Right ventricle myocardium superior (tissue), 1 donor: ENCODE data around the gene EIF4H. TPM values are rescaled to one million over a fixed set of nuclear protein-coding genes. Genes with fewer than 3 reads are reported as not detected.

Experiments used
- ATAC-seq: fragments of 200-7000 bp; cut with Tn5 transposase; one replicate; pipeline ENCODE4 v1.9.1; 2020; ENCODE audit warnings: mild to moderate bottlenecking; ENCODE audit not compliant: poor library complexity
- DNase-seq: peaks from one replicate; pipeline ENCODE4 v3.0.0-alpha.2; 2020
- intact Hi-C: fragments of 100-400 bp; cut with DNase I; formaldehyde crosslinking; loops from one replicate; pipeline ENCODE4 v1.11.2; 2022
- microRNA-seq: library from miRNA; unstranded; fragments of <30 nt; microRNA quantifications from one replicate; pipeline ENCODE4 v1.2.0, GENCODE V29; 2020
- total RNA-seq: library from RNA; stranded (reverse); fragmentation: NEBNext Ultra II Directional; extraction: Animal tissue kit (Norgen Biotek cat#: 25700); gene quantifications from one replicate; pipeline ENCODE4 v1.2.1, GENCODE V29; 2021
- donor health status: DM: no; HTN: yes; CAD: no; lungs with severe emphysema.

EIF4H gene
- total RNA-seq, 1 donor from 2014 or later = 166 TPM

GRCh38 chr7:74246497-74246896 is 72.3 kb downstream of the EIF4H start:
- intact Hi-C loops = no loop called here
- ATAC-seq = no peak
- no peak for DNase-seq

Small RNA genes within 50 kb of the gene (microRNA-seq; reads per million reads assigned to microRNA genes)
- 885 reads per million, percentile 81 among the genes with 10 or more reads in this experiment for gene MIR590

Other genes with a start within 250 kb of the EIF4H start
- gene ELN, start 146.2 kb upstream of the EIF4H start, total RNA-seq = 33.2 TPM
- 8.6 TPM for gene LIMK1, start 90.6 kb upstream of the EIF4H start, total RNA-seq
- gene LAT2, start 35.6 kb downstream of the EIF4H start, total RNA-seq = 2.2 TPM
- gene RFC2, start 80.0 kb downstream of the EIF4H start, total RNA-seq = 9.4 TPM
- 6.6 TPM for gene CLIP2, start 115.1 kb downstream of the EIF4H start, total RNA-seq